ENCODE data around the gene ZDHHC13.

Gene ZDHHC13

GRCh38 chr11:19208959-19209546 is 92.1 kb downstream of the ZDHHC13 start:
- DNase-seq, result no peak

GRCh38 chr11:19209617-19210370 is 92.8 kb downstream of the ZDHHC13 start:
- DNase-seq, result no peak

GRCh38 chr11:19216021-19216420 is 99.1 kb downstream of the ZDHHC13 start:
- no peak for DNase-seq

- DNase-seq, result no peak
These were observed 99.9 kb downstream of the ZDHHC13 start for GRCh38 chr11:19216709-19217374.

- no peak for DNase-seq
These were observed 101.2 kb downstream of the ZDHHC13 start for GRCh38 chr11:19218216-19218615.

- DNase-seq, result no peak
These were observed 102.0 kb downstream of the ZDHHC13 start for GRCh38 chr11:19218786-19219460.

GRCh38 chr11:19220903-19221724 is 104.1 kb downstream of the ZDHHC13 start:
- no peak for DNase-seq

GRCh38 chr11:19225123-19225522 is 108.2 kb downstream of the ZDHHC13 start:
- DNase-seq, result no peak

- no peak for DNase-seq
These were observed 108.6 kb downstream of the ZDHHC13 start for GRCh38 chr11:19225581-19225980.
